Heart left ventricle (tissue), 16 donors: ENCODE measurements around the gene POLE3. TPM values are rescaled to one million over a fixed set of nuclear protein-coding genes. Genes with fewer than 3 reads are reported as not detected.
"Not testable (repeated sequence)": the region's sequence is repeated elsewhere in the genome, so short reads cannot be mapped to it uniquely, and the experiment has no call there.

ENCODE experiments used
- ATAC-seq, 4 donors: fragments of 200-7000 bp; cut with Tn5 transposase; one replicate each; pipeline ENCODE4 v1.9.1; 2020 to 2022; ENCODE audit warnings: moderate library complexity in 4 of 4, mild to moderate bottlenecking in 3 of 4, moderate number of reproducible peaks in 1 of 4
- DNase-seq, 5 donors: peaks; one replicate each; pipeline ENCODE4 v3.0.0-alpha.2; 2020
- H3K27ac ChIP-seq, 12 donors: fragments of 200-600 bp; sonication (generic) in 4 of 12; one replicate each; pipeline versions ENCODE4 v1.5.0 to v1.8.0; 2016 to 2022; ENCODE audit warnings: mild to moderate bottlenecking in 2 of 12
- H3K27me3 ChIP-seq, 9 donors: fragments of 200-600 bp; sonication (generic) in 2 of 9; one replicate each; pipeline versions ENCODE4 v1.5.1 to v1.8.0; 2016 to 2022; ENCODE audit warnings: mild to moderate bottlenecking in 3 of 9
- H3K36me3 ChIP-seq, 9 donors: fragments of 200-600 bp; sonication (generic) in 2 of 9; one replicate each; pipeline versions ENCODE4 v1.5.0 to v1.8.0; 2018 to 2022; ENCODE audit warnings: mild to moderate bottlenecking in 2 of 9
- H3K4me1 ChIP-seq, 12 donors: fragments of 200-600 bp; sonication (generic) in 4 of 12; one replicate each; pipeline versions ENCODE4 v1.5.0 to v1.8.0; 2016 to 2022; ENCODE audit warnings: mild to moderate bottlenecking in 3 of 12
- H3K4me3 ChIP-seq, 12 donors: fragments of 200-600 bp; sonication (generic) in 4 of 12; one replicate each; pipeline versions ENCODE4 v1.5.0 to v1.8.0; 2017 to 2022; ENCODE audit warnings: mild to moderate bottlenecking in 9 of 12, moderate library complexity in 4 of 12
- H3K9me3 ChIP-seq, 12 donors: fragments of 200-600 bp; sonication (generic) in 4 of 12; one replicate each; pipeline versions ENCODE4 v1.5.0 to v1.8.0; 2016 to 2022; ENCODE audit warnings: mild to moderate bottlenecking in 1 of 12
- POLR2A ChIP-seq, 2 donors: fragments of 450-650 bp; IDR thresholded peaks; one replicate each; pipeline ENCODE4 v1.6.1; 2017; ENCODE audit warnings: antibody characterized with exemption in 2 of 2, mild to moderate bottlenecking in 2 of 2, moderate library complexity in 2 of 2
- WGBS, 4 donors: extraction: QIAGEN DNeasy Blood & Tissue Kit in 2 of 4; methylation state at CpG; one replicate each; pipeline versions ENCODE4 v1.1.5 to v1.1.7; 2013 to 2018; 5-methylcytosine and 5-hydroxymethylcytosine counted together
- intact Hi-C, 10 donors: fragments of 100-400 bp; cut with DNase I; formaldehyde crosslinking; loops; one replicate each; pipeline versions ENCODE4 v1.11.1 to v1.14.2; 2022
- polyA plus RNA-seq, 2 donors: library from polyadenylated mRNA; stranded (reverse); fragments of 200-250 nt; gene quantifications; one replicate each; pipeline ENCODE4 v1.2.3, GENCODE V29; 2013
- total RNA-seq, 9 donors: library from RNA; depleted of rRNA in 2 of 9; stranded (reverse); fragments of >200 nt in 2 of 9; fragmentation: NEBNext Ultra II Directional in 3 of 9; extraction: Animal tissue kit (Norgen Biotek cat#: 25700) in 3 of 9; gene quantifications; one replicate each; pipeline versions ENCODE4 v1.1.0 to v1.2.4, GENCODE V29; 2016 to 2023
- TF ChIP-seq, protein P1 (sequence below), 12 donors: fragments of 200-600 bp; sonication (generic) in 4 of 12; IDR thresholded peaks; one replicate each; pipeline versions ENCODE4 v1.5.0 to v1.8.0; 2018 to 2022; ENCODE audit warnings: antibody characterized with exemption in 12 of 12, mild to moderate bottlenecking in 5 of 12
- donor health status: ischemic (EF 13 %, LVEDD 7.1; RV severe dilation, severe dysfunction).
- donor health status: healthy with polysubstance abuse.
- donor health status: DM: no; HTN: yes; CAD: no.
- donor health status: DM: no; HTN: no; CAD: no.
- donor health status: ischemic (EF 25% LVEDD 6.9; RV normal size, moderate dysfunction).
- donor health status: ischemic (EF 25% LVEDD 5.7; RV mildly dilated, moderate dysfunction).
- donor health status: healthy.
- donor health status: DM: yes; HTN: yes; CAD: no.
- donor health status: ischemic (EF 35%, LVEDD 5.7; RV mildly dilated, moderate dysfunction).
- donor health status: nonischemic (EF 11% LVEDD 7.7; RV severe dilation, severe dysfunction).
- donor health status: DM: yes; HTN: yes; CAD: no.
- donor health status: PGD.
- donor health status: ischemic (EF 29% LVEDD 5.4; RV normal size, mild dysfunction).
- donor health status: nonischemic (EF 23%, LVEDD 6.1; RV moderate dilation, normal function).

The POLE3 gene
- total and polyA plus RNA-seq, 11 donors = 14.9 to 72.4 (median 24.3) TPM

DNA sequence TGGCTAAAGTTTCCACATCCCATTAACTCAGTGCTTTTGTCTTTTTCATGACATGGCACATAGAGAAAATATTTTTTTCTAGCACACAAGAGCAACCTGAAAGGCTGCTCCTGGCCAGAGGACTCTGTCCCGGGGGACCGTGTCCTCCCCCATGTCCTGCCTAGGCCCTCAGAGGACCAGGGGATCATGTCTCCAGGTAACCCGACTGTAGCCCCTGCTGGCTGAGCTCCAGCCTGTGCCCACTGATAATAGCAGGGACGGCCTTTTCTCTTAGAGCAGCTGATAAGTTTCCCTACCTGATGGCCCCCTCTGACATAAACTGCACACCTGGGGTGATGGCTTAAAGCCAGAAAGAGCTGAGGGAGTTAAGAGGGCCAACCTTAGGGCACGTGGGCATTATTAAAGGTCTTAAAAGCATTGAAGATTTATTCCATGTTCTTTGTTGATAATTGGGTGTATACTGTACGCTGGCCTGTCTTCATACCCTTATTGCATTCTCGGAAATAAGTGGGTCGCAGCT is 39.6 kb downstream of the POLE3 start:
- H3K36me3 ChIP-seq = peaks cover 0 to 29% (median 15%) of the 10 kb centered on the region in 9 donors
- DNase-seq = no peak
- intact Hi-C loops = no loop called here
- ATAC-seq = no peak
- no peak overlapping the region for H3K4me3 ChIP-seq
- 72 to 81% (median 80%) methylated on average over 8 of the region's 8 CpGs for WGBS, 4 donors
- H3K27me3 ChIP-seq = no peaks in the 10 kb centered on the region
- no peak for TF ChIP-seq POLR2A (IDR thresholded peaks at IDR 0.05)
- TF ChIP-seq, protein P1, sequence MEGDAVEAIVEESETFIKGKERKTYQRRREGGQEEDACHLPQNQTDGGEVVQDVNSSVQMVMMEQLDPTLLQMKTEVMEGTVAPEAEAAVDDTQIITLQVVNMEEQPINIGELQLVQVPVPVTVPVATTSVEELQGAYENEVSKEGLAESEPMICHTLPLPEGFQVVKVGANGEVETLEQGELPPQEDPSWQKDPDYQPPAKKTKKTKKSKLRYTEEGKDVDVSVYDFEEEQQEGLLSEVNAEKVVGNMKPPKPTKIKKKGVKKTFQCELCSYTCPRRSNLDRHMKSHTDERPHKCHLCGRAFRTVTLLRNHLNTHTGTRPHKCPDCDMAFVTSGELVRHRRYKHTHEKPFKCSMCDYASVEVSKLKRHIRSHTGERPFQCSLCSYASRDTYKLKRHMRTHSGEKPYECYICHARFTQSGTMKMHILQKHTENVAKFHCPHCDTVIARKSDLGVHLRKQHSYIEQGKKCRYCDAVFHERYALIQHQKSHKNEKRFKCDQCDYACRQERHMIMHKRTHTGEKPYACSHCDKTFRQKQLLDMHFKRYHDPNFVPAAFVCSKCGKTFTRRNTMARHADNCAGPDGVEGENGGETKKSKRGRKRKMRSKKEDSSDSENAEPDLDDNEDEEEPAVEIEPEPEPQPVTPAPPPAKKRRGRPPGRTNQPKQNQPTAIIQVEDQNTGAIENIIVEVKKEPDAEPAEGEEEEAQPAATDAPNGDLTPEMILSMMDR (IDR thresholded peaks at IDR 0.05) = no peak
- H3K9me3 ChIP-seq = no peaks in the 10 kb centered on the region
- H3K27ac ChIP-seq = no peak overlapping the region
- H3K4me1 ChIP-seq = peaks cover 0 to 14% (median 4%) of the 10 kb centered on the region in 12 donors

DNA sequence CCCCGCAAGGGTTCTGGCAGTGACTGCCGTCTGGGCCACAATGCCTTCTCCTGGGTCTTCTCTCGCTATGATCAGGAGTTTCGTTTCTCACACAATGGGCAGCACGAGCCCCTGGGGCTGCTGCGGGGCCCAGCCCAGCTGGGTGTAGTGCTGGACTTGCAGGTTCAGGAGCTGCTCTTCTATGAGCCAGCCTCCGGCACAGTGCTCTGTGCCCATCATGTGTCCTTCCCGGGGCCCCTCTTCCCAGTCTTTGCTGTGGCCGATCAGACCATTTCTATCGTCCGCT is 40.7 kb downstream of the POLE3 start:
- DNase-seq = no peak
- Histone ChIP-seq H3K27me3 (no peaks in the 10 kb centered on the region), H3K36me3 (peaks cover 0 to 22% (median 15%) of the 10 kb centered on the region in 9 donors), H3K27ac (no peak overlapping the region), H3K4me3 (no peak overlapping the region), H3K4me1 (peaks cover 0 to 12% (median 0%) of the 10 kb centered on the region in 12 donors), H3K9me3 (no peaks in the 10 kb centered on the region)
- intact Hi-C loops = loop anchor here in 1 of 10 donors (5.0 kb wide), 1 partner anchor 47 kb away; no protein-coding TSS in a partner anchor
- ATAC-seq = no peak
- WGBS, 4 donors = 80 to 89% (median 83%) methylated on average over 10 to 11 of the region's 11 CpGs
- TF ChIP-seq, protein P1 (IDR thresholded peaks at IDR 0.05) = no peak
- TF ChIP-seq POLR2A (IDR thresholded peaks at IDR 0.05) = no peak

DNA sequence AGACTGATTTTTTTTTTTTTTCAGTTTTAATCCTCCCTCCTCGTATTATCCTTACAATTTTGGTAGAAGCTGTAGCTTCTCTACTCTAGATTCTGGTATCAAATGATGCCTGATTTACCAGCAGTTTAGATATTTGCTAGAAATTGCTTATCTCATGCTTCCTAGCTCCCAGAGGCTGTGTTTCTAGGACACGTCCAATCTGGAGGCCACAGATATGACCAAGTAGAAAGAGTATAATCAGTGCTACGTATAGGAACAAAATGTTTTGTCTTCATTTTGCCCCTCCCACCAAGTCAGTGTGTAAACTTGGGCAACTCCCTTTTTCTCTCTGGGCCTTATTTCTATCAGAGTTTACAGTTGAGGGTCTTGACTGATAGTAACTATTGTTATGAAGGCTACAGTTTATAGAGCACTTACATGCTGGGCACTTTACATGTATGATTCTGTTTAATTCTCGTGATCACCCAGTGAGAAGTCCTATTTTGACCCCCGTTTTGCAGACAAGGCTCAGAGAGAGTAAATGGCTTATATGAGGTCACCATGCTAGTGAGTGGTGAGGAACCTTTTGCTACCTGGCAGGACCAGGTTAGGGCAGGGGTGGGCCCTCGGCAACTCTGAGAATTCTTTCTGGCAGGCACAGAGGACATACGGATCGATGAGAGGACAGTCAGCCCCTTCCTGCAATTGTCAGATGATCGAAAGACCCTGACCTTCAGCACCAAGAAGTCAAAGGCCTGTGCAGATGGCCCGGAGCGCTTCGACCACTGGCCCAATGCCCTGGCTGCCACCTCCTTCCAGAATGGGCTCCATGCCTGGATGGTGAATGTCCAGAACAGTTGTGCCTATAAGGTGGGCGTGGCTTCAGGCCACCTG is 41.3 kb downstream of the POLE3 start:
- ATAC-seq (peak in 3 of 4 donors; percentile 48 to 60 (median 55)), DNase-seq (peak in 1 of 5 donors; percentile 41)
- Histone ChIP-seq H3K4me1 (peaks cover 0 to 13% (median 0%) of the 10 kb centered on the region in 12 donors), H3K36me3 (peaks cover 0 to 17% (median 12%) of the 10 kb centered on the region in 9 donors), H3K9me3 (no peaks in the 10 kb centered on the region), H3K4me3 (no peak overlapping the region), H3K27me3 (no peaks in the 10 kb centered on the region), H3K27ac (no peak overlapping the region)
- TF ChIP-seq, protein P1 (IDR thresholded peaks at IDR 0.05) = no peak
- TF ChIP-seq POLR2A (IDR thresholded peaks at IDR 0.05) = no peak
- WGBS, 4 donors = 64 to 71% (median 67%) methylated on average over 9 to 13 of the region's 13 CpGs
- intact Hi-C loops = loop anchor here in 1 of 10 donors (5.0 kb wide), 1 partner anchor 47 kb away; no protein-coding TSS in a partner anchor

DNA sequence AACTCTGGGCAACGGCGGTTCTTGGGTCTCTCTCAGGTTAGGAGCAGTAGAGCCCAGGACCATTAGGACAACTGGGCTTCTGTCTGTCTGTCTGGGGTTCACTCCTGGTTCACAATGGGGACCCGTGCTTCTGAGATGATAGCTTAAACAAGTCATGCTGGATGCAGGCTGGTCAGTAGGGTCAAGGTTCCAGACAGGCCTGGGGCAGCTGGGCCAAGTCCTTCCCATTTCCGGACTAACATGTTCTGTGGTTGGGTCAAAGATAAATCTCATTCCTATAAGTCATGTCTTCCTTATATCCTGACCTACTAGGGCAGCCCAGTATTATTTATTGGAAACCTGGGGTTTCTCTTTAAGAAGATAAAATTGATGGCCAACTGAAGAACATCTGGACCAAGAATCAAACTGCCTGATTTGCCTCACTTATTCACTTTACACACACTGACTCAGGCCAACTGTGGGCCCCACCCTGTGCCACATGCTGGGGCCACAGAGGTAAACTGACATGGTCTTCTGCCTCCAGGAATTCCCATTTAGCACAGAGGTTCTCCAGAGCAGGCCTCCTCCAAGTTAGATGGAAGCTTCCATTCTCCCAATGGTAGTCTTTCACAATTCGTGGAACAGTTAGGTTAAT is 42.0 kb downstream of the POLE3 start:
- ATAC-seq (no peak), DNase-seq (no peak)
- peaks cover 0 to 9% (median 4%) of the 10 kb centered on the region in 9 donors for H3K36me3 ChIP-seq
- H3K4me1 ChIP-seq = peaks cover 0 to 13% (median 0%) of the 10 kb centered on the region in 12 donors
- no peaks in the 10 kb centered on the region for H3K9me3 ChIP-seq
- intact Hi-C loops = loop anchor here in 1 of 10 donors (5.0 kb wide), 1 partner anchor 46 kb away; no protein-coding TSS in a partner anchor
- no peak for TF ChIP-seq POLR2A (IDR thresholded peaks at IDR 0.05)
- TF ChIP-seq, protein P1 (IDR thresholded peaks at IDR 0.05) = no peak
- no peak overlapping the region for H3K4me3 ChIP-seq
- H3K27me3 ChIP-seq = no peaks in the 10 kb centered on the region
- whole genome bisulfite sequencing, 4 donors = 91 to 98% (median 94%) methylated on average over 5 of the region's 5 CpGs
- H3K27ac ChIP-seq = no peak overlapping the region

DNA sequence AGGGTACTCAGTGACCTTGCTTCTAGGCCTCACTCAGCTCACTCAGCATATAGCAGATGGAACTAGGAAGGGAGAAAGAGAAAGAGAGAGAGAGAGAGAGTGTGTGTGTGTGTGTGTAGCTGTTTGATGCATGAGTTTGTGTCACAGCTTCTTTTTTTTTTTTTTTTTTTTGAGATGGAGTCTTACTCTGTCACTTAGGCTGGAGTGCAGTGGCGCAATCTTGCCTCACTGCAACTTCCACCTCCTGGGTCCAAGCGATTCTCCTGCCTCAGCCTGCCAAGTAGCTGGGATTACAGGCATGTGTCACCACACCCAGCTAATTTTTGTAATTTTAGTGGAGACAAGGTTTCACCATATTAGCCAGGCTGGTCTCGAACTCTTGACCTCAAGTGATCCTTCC is 44.8 kb downstream of the POLE3 start:
- H3K27me3 ChIP-seq, H3K27ac ChIP-seq, H3K36me3 ChIP-seq, DNase-seq, ATAC-seq, H3K4me3 ChIP-seq, H3K9me3 ChIP-seq: not testable (repeated sequence)
- peaks cover 0 to 13% (median 0%) of the 10 kb centered on the region in 12 donors for H3K4me1 ChIP-seq
- intact Hi-C loops = loop anchor here in 1 of 10 donors (5.0 kb wide), 1 partner anchor 43 kb away; no protein-coding TSS in a partner anchor
- WGBS, 4 donors = 85 to 98% (median 93%) methylated on average over 3 of the region's 3 CpGs
